H1 (cell line): ENCODE measurements around the gene UBE2E2.

Experiments
- CBX5 ChIP-seq: fragments of 300-800, 300-1000 bp; sonication (generic); IDR thresholded peaks from 2 replicates; pipeline ENCODE4 v1.7.1; 2016; ENCODE audit warnings: antibody characterized with exemption, low read length, low read depth
- CBX8 ChIP-seq: fragments of 300-800, 300-1000 bp; sonication (generic); IDR thresholded peaks from 2 replicates; pipeline ENCODE4 v1.7.1; 2016; ENCODE audit warnings: low read depth, low read length, borderline replicate concordance
- CTCF ChIP-seq, 3 experiments: IDR thresholded peaks; 1 replicate in 2 of 3; 2 replicates in 1 of 3; pipeline versions ENCODE4 v1.5.1 to v1.6.1; 2011; ENCODE audit warnings: low read length in 3 of 3, mild to moderate bottlenecking in 3 of 3, inconsistent platforms in 2 of 3, low read depth in 1 of 3, moderate library complexity in 1 of 3; ENCODE audit not compliant: insufficient read depth in 1 of 3; ENCODE audit errors: control extremely low read depth in 1 of 3
- EZH2 ChIP-seq: fragments of 200-600 bp; sonication (generic); IDR thresholded peaks from 2 replicates; pipeline ENCODE4 v1.7.1; 2012; ENCODE audit warnings: low read depth, mild to moderate bottlenecking, moderate library complexity, low read length, inconsistent platforms; ENCODE audit not compliant: severe bottlenecking
- FOSL1 ChIP-seq: IDR thresholded peaks from 2 replicates; pipeline ENCODE4 v1.6.1; 2011; ENCODE audit warnings: mild to moderate bottlenecking, low read depth, low read length, moderate library complexity; ENCODE audit not compliant: insufficient read depth
- HDAC2 ChIP-seq, 2 experiments: fragments of 300-600 bp in 1 of 2; sonication (generic) in 1 of 2; IDR thresholded peaks; 2 replicates each; pipeline ENCODE4 v1.6.1; 2011 to 2012; ENCODE audit warnings: low read depth in 2 of 2, low read length in 2 of 2, mild to moderate bottlenecking in 2 of 2, moderate library complexity in 2 of 2, borderline replicate concordance in 1 of 2, inconsistent platforms in 1 of 2
- MAX ChIP-seq: IDR thresholded peaks from 2 replicates; pipeline ENCODE4 v1.6.1; 2012; ENCODE audit warnings: inconsistent platforms
- POLR2A ChIP-seq, 2 experiments: IDR thresholded peaks; 1 replicate in 1 of 2; 2 replicates in 1 of 2; pipeline ENCODE4 v1.6.1; 2011; ENCODE audit warnings: low read depth in 2 of 2, low read length in 2 of 2, mild to moderate bottlenecking in 2 of 2; ENCODE audit errors: control extremely low read depth in 1 of 2
- SIN3A ChIP-seq, 2 experiments: IDR thresholded peaks in 1 of 2; conservative IDR thresholded peaks in 1 of 2; 2 replicates each; pipeline ENCODE4 v1.6.1; 2011 to 2012; ENCODE audit warnings: low read length in 2 of 2, improper control_type of control experiment in 1 of 2, low read depth in 1 of 2, mild to moderate bottlenecking in 1 of 2
- SP1 ChIP-seq: IDR thresholded peaks from 2 replicates; pipeline ENCODE4 v1.6.1; 2011; ENCODE audit warnings: low read depth, low read length
- SRF ChIP-seq: IDR thresholded peaks from 2 replicates; pipeline ENCODE4 v1.6.1; 2011; ENCODE audit warnings: mild to moderate bottlenecking, low read depth, low read length, moderate library complexity

DNA sequence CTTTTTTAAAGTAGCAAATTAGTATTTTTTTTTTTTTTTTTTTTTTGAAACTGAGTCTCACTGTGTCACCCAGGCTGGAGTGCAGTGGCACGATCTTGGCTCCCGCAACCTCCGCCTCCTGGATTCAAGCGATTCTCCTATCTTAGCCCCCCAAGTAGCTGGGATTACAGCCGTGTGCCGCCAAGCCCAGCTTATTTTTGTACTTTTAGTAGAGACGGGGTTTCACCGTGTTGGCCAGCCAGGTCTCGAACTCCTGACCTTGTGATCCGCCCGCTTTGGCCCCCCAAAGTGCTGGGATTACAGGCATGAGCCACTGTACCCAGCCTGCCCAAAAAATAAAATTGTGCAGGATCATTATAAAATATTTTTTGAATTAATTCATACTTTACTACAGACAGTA lies 330.5 kb downstream of the UBE2E2 start:
- TF ChIP-seq POLR2A (IDR thresholded peaks at IDR 0.05; ENCODE audit: control extremely low read depth in 1 of 2, low read depth in 2 of 2, low read length in 2 of 2): no peak
- TF ChIP-seq FOSL1: no peak
- TF ChIP-seq CTCF (IDR thresholded peaks at IDR 0.05; ENCODE audit: control extremely low read depth in 1 of 3, insufficient read depth in 1 of 3, low read depth in 1 of 3, low read length in 3 of 3): no peak
- no peak for TF ChIP-seq EZH2
- TF ChIP-seq SP1: no peak
- no peak for TF ChIP-seq HDAC2 (IDR thresholded peaks at IDR 0.05; ENCODE audit: borderline replicate concordance in 1 of 2, low read depth in 2 of 2, low read length in 2 of 2)
- no peak for TF ChIP-seq CBX8
- TF ChIP-seq MAX: no peak
- no peak for TF ChIP-seq SIN3A (conservative IDR thresholded peaks at IDR 0.05 in 1 of 2, IDR thresholded peaks at IDR 0.05 in 1 of 2; ENCODE audit: low read depth in 1 of 2, low read length in 2 of 2)
- no peak for TF ChIP-seq SRF
- no peak for TF ChIP-seq CBX5
